Kidney (tissue), 14 donors: ENCODE results near the gene CETP. TPM values are rescaled to one million over a fixed set of nuclear protein-coding genes. Genes with fewer than 3 reads are reported as not detected.

Experiments
- DNase-seq, 5 donors: peaks; one replicate each; pipeline ENCODE4 v3.0.0-alpha.2; 2013 to 2020
- FAIRE-seq: peaks from 2 replicates; lab custom pipeline; 2012; peaks lifted over from hg19 to GRCh38; lab: Jason Lieb, UNC
- H3K27ac ChIP-seq, 2 donors: one replicate each; pipeline ENCODE4 v1.7.0; 2013; ENCODE audit warnings: low read depth in 2 of 2, low read length in 2 of 2, inconsistent platforms in 1 of 2
- H3K27me3 ChIP-seq: one replicate; pipeline ENCODE4 v1.7.1; 2013; ENCODE audit warnings: low read length, inconsistent platforms; ENCODE audit not compliant: control insufficient read depth, insufficient read depth
- H3K36me3 ChIP-seq, 3 donors: one replicate each; pipeline versions ENCODE4 v1.7.0 to v1.7.1; 2013; ENCODE audit warnings: low read length in 3 of 3, control low read depth in 1 of 3, inconsistent platforms in 1 of 3; ENCODE audit not compliant: insufficient read depth in 3 of 3, control insufficient read depth in 2 of 3
- H3K4me1 ChIP-seq, 3 donors: one replicate each; pipeline versions ENCODE4 v1.7.0 to v1.7.1; 2013; ENCODE audit warnings: low read length in 3 of 3, inconsistent platforms in 1 of 3, low read depth in 1 of 3; ENCODE audit not compliant: control insufficient read depth in 2 of 3, insufficient read depth in 2 of 3
- H3K4me3 ChIP-seq, 3 donors: one replicate each; pipeline versions ENCODE4 v1.7.0 to v1.8.1; 2013; ENCODE audit warnings: low read length in 3 of 3, control low read depth in 1 of 3, inconsistent platforms in 1 of 3
- H3K9ac ChIP-seq, 3 donors: one replicate each; pipeline versions ENCODE4 v1.7.0 to v1.7.1; 2013; ENCODE audit warnings: low read length in 3 of 3, control low read depth in 1 of 3, inconsistent platforms in 1 of 3
- H3K9me3 ChIP-seq, 3 donors: one replicate each; pipeline versions ENCODE4 v1.7.0 to v1.7.1; 2013; ENCODE audit warnings: low read length in 3 of 3, control low read depth in 1 of 3, inconsistent platforms in 1 of 3; ENCODE audit not compliant: control insufficient read depth in 2 of 3, insufficient read depth in 1 of 3
- intact Hi-C: fragments of 100-400 bp; cut with DNase I; formaldehyde crosslinking; loops from one replicate; pipeline ENCODE4 v1.11.1; 2022
- polyA plus RNA-seq: library from polyadenylated mRNA; stranded (reverse); fragments of 350-450 nt; fragmentation: Illumina TruSeq; extraction: RNeasy Lipid Tissue Mini Kit (QIAGEN cat#74804); gene quantifications from one replicate; pipeline ENCODE4 v1.2.3, GENCODE V29; 2014; ENCODE audit warnings: low read depth, low replicate concordance; ENCODE audit not compliant: insufficient read depth
- total RNA-seq: library from RNA; stranded (reverse); fragmentation: NEBNext Ultra II Directional; extraction: Animal tissue kit (Norgen Biotek cat#: 25700); gene quantifications from one replicate; pipeline ENCODE4 v1.2.1, GENCODE V29; 2021
- TF ChIP-seq, protein P1 (sequence below): IDR thresholded peaks from 3 replicates; pipeline ENCODE4 v1.5.1; 2012; ENCODE audit warnings: mild to moderate bottlenecking, moderate library complexity, borderline replicate concordance; ENCODE audit not compliant: insufficient read depth; ENCODE audit errors: extremely low read depth
- donor health status: control.
- donor health status: control.
- donor health status: control.
- donor health status: control.
- donor health status: control.
- donor health status: DM: yes; HTN: yes; CAD: no.
- donor health status: Normal renal cell carcinoma (clear cell type).

The CETP gene
- total and polyA plus RNA-seq, 2 donors from 2014 or later: 1.3 to 2.1 TPM

DNA sequence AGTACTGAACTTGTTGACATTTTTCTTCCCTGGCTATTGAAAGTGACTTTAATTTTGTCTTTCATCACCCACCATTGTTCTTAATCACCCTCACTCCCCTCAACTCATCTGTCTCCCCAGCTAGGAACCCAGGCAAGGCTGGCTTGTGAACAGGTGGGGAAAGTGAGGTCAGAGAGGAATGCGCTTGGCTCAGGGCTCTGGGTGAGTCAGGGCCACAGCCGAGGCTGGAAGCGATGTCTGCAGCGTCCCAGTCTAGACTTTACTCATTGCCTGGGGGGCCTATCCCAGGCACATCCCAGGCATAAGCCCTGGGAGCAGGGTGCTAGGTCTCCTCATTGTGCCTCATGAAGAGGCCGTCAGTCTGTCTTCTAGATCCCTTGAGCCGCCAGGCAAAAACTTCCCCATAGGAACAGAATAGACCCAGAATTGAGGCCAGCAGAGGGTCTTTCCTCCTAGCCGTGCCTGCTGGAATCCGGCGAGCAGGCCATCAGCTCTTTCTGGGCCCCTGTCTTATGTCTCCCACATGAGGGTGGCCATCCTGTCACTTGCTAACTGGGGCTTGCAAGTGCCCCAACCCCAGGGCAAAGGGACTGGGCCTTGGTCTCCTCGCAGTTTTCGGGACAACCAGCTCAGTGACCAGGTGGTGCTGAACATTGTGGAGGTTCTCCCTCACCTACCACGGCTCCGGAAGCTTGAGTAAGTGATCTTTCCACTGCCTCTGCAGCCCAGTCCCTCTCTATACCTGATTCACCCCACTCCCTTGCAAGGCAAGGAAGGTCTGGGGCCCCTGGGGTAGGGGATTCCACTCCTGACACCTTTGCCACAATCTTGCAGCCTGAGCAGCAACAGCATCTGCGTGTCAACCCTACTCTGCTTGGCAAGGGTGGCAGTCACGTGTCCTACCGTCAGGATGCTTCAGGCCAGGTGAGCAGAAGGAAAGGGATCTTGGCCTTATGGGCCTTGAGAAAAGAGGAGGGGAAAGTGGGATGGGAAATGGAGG lies 67.7 kb downstream of the CETP start:
- TF ChIP-seq, protein P1, sequence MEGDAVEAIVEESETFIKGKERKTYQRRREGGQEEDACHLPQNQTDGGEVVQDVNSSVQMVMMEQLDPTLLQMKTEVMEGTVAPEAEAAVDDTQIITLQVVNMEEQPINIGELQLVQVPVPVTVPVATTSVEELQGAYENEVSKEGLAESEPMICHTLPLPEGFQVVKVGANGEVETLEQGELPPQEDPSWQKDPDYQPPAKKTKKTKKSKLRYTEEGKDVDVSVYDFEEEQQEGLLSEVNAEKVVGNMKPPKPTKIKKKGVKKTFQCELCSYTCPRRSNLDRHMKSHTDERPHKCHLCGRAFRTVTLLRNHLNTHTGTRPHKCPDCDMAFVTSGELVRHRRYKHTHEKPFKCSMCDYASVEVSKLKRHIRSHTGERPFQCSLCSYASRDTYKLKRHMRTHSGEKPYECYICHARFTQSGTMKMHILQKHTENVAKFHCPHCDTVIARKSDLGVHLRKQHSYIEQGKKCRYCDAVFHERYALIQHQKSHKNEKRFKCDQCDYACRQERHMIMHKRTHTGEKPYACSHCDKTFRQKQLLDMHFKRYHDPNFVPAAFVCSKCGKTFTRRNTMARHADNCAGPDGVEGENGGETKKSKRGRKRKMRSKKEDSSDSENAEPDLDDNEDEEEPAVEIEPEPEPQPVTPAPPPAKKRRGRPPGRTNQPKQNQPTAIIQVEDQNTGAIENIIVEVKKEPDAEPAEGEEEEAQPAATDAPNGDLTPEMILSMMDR: no peak
- Histone ChIP-seq H3K9me3 (no peaks in the 10 kb centered on the region), H3K4me1 (no peaks in the 10 kb centered on the region), H3K4me3 (no peak overlapping the region), H3K27me3 (no peaks in the 10 kb centered on the region), H3K9ac (no peak overlapping the region), H3K27ac (no peak overlapping the region), H3K36me3 (no peaks in the 10 kb centered on the region)
- DNase-seq: no peak
- intact Hi-C loops: no loop called here
- FAIRE-seq: no peak

DNA sequence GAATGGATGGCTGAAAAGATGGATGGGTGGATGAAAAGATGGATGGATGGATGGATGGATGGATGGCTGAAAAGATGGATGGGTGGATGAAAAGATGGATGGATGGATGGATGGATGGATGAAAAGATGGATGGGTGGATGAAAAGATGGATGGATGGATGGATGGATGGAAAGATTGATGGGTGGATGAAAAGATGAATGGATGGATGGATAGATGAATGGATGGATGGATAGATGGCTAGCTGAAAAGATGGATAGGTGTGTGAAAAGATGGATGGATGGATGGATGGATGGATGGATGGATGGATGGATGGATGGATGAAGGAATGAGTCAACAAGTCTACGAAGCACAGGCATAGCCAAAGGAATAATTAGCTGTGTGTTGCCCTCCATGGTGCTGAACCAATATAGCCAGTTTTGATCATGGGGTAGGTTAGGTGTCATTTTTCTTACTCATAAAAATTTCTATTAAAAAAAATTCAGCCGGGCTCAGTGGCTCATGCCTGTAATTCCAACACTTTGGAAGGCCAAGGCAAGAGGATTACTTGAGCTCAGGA lies 68.7 kb downstream of the CETP start:
- H3K4me1 ChIP-seq: no peaks in the 10 kb centered on the region
- intact Hi-C loops: no loop called here
- no peak overlapping the region for H3K4me3 ChIP-seq
- H3K27ac ChIP-seq: no peak overlapping the region
- H3K9me3 ChIP-seq: no peaks in the 10 kb centered on the region
- DNase-seq (peak in 1 of 5 donors; percentile 2), FAIRE-seq (no peak)
- TF ChIP-seq, protein P1: no peak
- no peak overlapping the region for H3K9ac ChIP-seq
- H3K36me3 ChIP-seq: no peaks in the 10 kb centered on the region
- no peaks in the 10 kb centered on the region for H3K27me3 ChIP-seq

GRCh38 chr16:57031156-57031555 lies 69.4 kb downstream of the CETP start:
- no peaks in the 10 kb centered on the region for H3K9me3 ChIP-seq
- no peak for FAIRE-seq
- peak in 1 of 5 donors; percentile 11 for DNase-seq
- no peaks in the 10 kb centered on the region for H3K27me3 ChIP-seq
- no peaks in the 10 kb centered on the region for H3K4me1 ChIP-seq
- H3K36me3 ChIP-seq: no peaks in the 10 kb centered on the region
- no peak overlapping the region for H3K9ac ChIP-seq
- TF ChIP-seq, protein P1: no peak
- H3K4me3 ChIP-seq: no peak overlapping the region
- intact Hi-C loops: no loop called here
- no peak overlapping the region for H3K27ac ChIP-seq
